ENCODE data around the gene DDX49. TPM values are rescaled to one million over a fixed set of nuclear protein-coding genes. Genes with fewer than 3 reads are reported as not detected.

The DDX49 gene
- total and polyA plus RNA-seq, 4 donors, result 13.2 to 36.1 (median 29.2) TPM

- TF ChIP-seq SP1 (IDR thresholded peaks at IDR 0.05) (no peak), RAD21 (IDR thresholded peaks at IDR 0.05) (no peak), JUND (IDR thresholded peaks at IDR 0.05) (no peak), HNF4G (IDR thresholded peaks at IDR 0.05) (no peak)
Measured at GRCh38 chr19:18906605-18907519, 12.7 kb upstream of the DDX49 start (continued).

GRCh38 chr19:18908917-18909619 is 10.4 kb upstream of the DDX49 start:
- Histone ChIP-seq H3K27me3 (ENCODE audit: control insufficient read depth in 4 of 4, insufficient read depth in 4 of 4, low read length in 3 of 4) (no peaks in the 10 kb centered on the region), H3K9ac (ENCODE audit: low read depth in 1 of 2, low read length in 2 of 2) (no peak overlapping the region), H3K9me3 (ENCODE audit: control insufficient read depth in 4 of 4, low read length in 3 of 4) (no peaks in the 10 kb centered on the region), H3K4me1 (ENCODE audit: control insufficient read depth in 4 of 4, insufficient read depth in 4 of 4, low read length in 3 of 4) (no peaks in the 10 kb centered on the region), H3K36me3 (ENCODE audit: control insufficient read depth in 4 of 4, insufficient read depth in 3 of 4, low read depth in 1 of 4, low read length in 3 of 4) (peaks cover 4 to 55% (median 19%) of the 10 kb centered on the region in 4 donors), H3K4me3 (ENCODE audit: low read depth in 1 of 3, low read length in 3 of 3) (no peak overlapping the region), H3K27ac (ENCODE audit: low read depth in 1 of 2, low read length in 2 of 2) (no peak overlapping the region)
- TF ChIP-seq HNF4A (conservative IDR thresholded peaks at IDR 0.05), result no peak
- TF ChIP-seq RXRA (IDR thresholded peaks at IDR 0.05), result no peak
- TF ChIP-seq REST (IDR thresholded peaks at IDR 0.05), result no peak
- TF ChIP-seq YY1 (IDR thresholded peaks at IDR 0.05), result no peak
- 92% methylated on average over 17 of the region's 17 CpGs for WGBS
- DNase-seq (ENCODE audit: low spot score), result no peak

- WGBS, result 94% methylated on average over 10 of the region's 10 CpGs
- TF ChIP-seq JUND (IDR thresholded peaks at IDR 0.05) (no peak), ATF3 (IDR thresholded peaks at IDR 0.05) (no peak), FOXA2 (IDR thresholded peaks at IDR 0.05) (no peak), GABPA (IDR thresholded peaks at IDR 0.05 in 1 of 2, conservative IDR thresholded peaks at IDR 0.05 in 1 of 2) (no peak), RXRA (IDR thresholded peaks at IDR 0.05) (no peak)
- no peak for DNase-seq (ENCODE audit: low spot score)
- Histone ChIP-seq H3K27ac (ENCODE audit: low read depth in 1 of 2, low read length in 2 of 2) (no peak overlapping the region), H3K4me1 (ENCODE audit: control insufficient read depth in 4 of 4, insufficient read depth in 4 of 4, low read length in 3 of 4) (no peaks in the 10 kb centered on the region), H3K9me3 (ENCODE audit: control insufficient read depth in 4 of 4, low read length in 3 of 4) (no peaks in the 10 kb centered on the region), H3K9ac (ENCODE audit: low read depth in 1 of 2, low read length in 2 of 2) (no peak overlapping the region), H3K27me3 (ENCODE audit: control insufficient read depth in 4 of 4, insufficient read depth in 4 of 4, low read length in 3 of 4) (no peaks in the 10 kb centered on the region), H3K36me3 (ENCODE audit: control insufficient read depth in 4 of 4, insufficient read depth in 3 of 4, low read depth in 1 of 4, low read length in 3 of 4) (peaks cover 4 to 48% (median 16%) of the 10 kb centered on the region in 4 donors), H3K4me3 (ENCODE audit: low read depth in 1 of 3, low read length in 3 of 3) (no peak overlapping the region)
Measured at GRCh38 chr19:18910010-18910409, 9.5 kb upstream of the DDX49 start.
